OCI-M2 (cell line): Measurements from ENCODE around the gene MVK.
"Not testable (repeated sequence)": the region's sequence is repeated elsewhere in the genome, so short reads cannot be mapped to it uniquely, and the experiment has no call there.

ENCODE experiments used
- DNase-seq: peaks from one replicate; lab custom pipeline; 2025; ENCODE audit not compliant: unreplicated experiment; lab: John Stamatoyannopoulos, UW

The MVK gene

DNA sequence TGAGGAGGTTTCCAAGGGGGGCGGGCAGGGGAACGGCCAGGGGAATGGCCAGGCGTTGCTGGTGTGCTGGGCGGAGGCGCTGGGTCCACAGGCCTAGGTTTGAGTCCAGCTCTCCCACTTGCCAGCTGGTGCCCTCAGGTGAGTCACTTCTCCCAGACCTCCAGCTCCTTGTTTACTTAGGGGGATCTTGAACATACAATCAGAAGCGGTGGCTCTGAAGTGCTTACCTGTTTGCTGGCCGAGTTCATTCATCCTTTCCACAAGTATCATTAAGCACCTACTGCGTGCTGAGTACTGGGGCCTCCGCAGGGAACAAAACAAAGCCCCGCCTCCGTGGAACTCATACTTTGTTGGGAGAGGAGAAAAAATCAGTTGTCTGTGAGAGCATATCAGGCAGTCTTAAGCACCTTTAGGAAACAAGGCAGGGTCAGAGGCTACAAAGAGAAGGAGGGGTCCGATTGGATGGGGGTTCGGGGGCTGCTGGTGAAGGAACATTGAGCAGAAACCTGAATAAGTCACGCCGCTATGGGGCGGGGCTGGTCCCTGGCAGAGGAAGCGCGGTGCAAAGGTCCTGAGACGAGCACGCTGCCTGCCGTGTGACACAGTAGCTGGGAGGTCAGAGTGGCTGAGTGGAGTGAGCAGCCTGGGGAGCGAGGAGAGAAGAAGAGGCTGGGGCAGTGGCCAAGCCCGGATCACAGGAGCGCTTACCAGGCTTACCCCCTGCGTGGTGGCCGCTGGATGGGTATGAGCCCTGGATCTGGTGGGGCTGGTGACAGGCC, 15.1 kb downstream of the MVK start:
- no peak for DNase-seq

DNA sequence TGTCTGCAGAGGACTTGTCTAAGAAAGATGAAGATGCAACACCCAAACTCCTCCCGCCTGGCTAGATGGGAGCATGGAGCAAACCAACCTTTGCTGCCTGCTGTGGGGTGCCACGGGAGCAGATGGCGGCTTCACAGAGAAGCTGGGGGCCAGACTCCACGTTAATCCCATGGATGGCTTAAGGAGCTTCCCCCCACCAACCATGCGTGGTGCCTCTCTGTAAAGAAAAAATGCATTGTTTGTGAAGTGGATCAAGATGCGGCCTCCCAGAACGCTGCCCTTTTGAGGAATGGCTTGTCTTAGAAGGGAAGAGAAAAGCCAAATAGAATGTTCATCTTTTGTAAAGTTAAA, 15.6 kb downstream of the MVK start:
- DNase-seq = no peak

DNA sequence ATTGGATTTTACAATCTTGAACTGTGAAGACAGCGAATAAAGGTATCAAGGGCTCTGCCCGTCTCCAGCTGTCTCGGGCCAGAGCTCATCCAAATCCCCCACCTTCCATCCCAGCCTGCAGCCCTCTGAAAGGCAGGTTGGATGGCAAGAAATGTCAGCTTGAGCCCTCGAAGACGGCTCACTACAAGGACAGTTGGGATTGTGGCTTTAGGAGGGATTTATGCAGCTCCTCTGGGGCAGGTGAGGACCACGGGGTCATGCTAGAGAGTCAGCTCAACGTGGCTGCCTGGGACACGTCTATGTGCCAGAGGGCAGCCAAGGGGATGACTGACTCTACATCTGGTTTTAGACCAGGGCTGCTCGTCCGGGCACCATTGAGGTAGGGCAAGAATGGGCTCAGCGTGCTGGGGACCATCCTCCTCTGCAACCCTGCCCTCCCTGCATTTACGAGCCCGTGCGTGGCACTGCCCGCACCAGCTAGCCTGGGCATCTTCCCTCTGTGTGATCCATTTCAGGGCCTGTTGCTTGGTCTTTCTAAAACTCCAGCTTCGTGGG, 16.2 kb downstream of the MVK start:
- DNase-seq = no peak

- DNase-seq = no peak
Observed at GRCh38 chr12:109590566-109590965, 17.0 kb downstream of the MVK start.

DNA sequence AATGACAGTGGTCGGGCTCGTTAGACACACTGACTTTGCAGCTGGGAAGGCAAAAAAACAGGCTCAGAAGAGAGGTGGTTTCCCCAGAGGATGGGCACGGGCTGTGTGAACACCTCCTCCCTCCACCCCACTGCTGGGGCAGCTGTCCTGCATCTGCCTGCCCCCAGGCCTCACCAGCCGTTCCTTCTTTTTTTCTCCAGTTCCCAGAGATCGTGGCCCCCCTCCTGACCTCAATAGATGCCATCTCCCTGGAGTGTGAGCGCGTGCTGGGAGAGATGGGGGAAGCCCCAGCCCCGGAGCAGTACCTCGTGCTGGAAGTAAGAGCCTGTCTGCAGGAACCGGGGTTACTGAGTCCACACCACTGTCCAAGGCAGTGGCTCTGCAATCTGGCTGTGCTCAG, 17.4 kb downstream of the MVK start:
- DNase-seq = no peak

- DNase-seq = no peak
Observed at GRCh38 chr12:109592195-109592904, 18.8 kb downstream of the MVK start.

DNA sequence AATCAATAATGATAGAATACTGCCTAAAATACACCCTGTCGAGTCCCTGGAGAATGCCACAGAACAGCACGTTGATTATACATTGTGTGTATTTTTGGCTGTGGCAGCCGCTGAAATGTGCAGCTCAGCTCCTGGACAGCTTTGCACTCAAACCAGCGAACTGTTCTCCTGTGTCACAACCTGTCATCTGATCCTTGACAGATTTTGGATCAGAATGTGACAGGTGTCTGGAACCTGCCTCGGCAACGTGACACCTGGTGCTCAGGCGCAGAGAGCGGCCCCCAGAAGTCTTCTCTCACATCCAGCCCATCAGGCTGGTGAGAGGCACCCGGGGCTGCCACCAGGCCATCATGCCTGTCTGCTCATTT, 19.3 kb downstream of the MVK start:
- DNase-seq = no peak

DNA sequence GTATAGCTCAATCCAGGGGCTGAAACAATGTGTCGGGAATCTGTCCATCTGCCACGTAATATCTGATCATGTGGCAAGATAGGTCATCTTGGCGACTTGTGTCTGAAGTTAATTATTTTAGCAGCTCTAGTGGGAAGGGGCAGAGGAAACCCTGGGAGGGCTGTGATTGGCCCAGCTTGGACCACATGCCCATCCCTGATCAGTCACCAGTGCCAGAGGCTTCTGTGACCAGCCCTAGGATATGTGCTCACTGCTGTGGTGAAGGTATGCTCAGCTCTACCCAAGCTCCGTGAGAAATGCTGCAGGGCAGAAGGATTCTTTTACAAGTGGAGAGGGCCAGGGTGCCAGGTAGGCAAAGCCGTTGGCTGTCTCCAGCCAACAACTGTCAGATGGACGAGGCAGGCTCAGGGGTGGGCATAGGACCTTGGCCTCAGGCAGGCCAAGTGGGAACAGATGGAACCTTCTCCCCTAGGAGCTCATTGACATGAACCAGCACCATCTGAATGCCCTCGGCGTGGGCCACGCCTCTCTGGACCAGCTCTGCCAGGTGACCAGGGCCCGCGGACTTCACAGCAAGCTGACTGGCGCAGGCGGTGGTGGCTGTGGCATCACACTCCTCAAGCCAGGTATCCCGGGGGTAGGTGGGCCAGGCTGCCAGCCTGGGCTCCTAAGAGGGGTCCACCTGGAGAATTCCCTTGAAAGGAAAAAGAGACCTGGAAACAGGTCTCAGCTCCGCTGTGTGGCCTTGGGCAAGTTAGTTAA, 21.1 kb downstream of the MVK start:
- DNase-seq = no peak

DNA sequence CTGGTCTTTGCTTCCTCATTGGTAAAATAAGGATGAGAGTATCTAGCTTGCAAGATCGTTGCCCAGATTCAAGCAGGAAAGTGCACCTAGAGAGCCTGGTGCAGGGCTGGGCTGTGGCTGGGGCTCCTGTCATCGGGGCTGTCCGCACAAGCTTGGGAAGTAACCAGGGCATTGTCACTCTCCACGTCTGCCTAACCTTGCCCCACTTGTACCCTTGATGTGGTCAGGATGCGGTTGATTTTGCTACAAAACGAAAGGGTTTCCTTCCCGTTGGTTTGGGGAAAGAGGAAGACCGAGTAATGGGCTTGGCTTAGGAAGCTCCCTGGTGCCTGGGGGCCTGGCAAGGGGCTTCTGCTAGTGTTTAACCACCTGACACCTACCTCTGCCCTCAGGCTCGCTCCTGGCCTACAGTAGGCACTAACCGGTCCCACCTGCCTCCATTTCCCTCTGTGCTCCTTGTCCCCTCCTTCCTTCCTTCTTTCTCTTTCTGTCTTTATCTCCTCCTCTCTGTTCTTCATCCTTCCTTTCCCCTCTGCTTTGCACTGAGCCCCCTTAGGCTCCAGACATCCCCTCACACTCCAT, 21.8 kb downstream of the MVK start:
- DNase-seq = no peak

GRCh38 chr12:109596418-109597244, 23.0 kb downstream of the MVK start:
- no peak for DNase-seq

GRCh38 chr12:109597414-109597794, 23.8 kb downstream of the MVK start:
- no peak for DNase-seq

DNA sequence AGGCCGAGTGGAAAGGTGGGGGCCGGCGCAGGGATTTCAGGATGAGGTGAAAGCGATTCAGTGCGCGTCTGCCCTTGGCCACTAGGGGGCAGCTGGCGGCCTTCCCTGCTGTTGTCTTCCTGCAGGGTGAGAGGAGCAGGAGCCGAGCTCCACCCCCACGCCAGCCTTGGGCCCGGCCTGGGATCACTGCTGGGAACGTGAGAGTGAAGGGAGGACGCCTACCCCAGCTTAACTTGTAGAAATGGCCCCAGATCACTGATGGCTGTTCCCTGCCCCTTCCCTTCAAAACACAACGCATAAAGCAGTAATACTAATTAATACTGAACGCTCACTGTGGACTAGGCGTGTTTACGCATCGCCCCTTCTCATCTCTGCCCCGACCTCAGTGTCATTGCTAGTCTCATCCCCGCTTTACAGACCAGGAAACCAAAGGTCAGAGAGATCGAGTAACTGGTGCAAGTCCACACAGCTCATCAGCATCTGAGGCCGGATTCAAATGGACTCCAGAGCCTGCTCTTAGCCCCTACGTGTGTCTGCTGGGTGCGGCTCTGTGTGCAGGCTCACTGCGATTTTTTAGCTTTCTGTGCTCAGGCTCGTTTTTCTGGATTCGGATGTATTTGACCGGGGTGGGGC, 24.3 kb downstream of the MVK start:
- DNase-seq = no peak

DNA sequence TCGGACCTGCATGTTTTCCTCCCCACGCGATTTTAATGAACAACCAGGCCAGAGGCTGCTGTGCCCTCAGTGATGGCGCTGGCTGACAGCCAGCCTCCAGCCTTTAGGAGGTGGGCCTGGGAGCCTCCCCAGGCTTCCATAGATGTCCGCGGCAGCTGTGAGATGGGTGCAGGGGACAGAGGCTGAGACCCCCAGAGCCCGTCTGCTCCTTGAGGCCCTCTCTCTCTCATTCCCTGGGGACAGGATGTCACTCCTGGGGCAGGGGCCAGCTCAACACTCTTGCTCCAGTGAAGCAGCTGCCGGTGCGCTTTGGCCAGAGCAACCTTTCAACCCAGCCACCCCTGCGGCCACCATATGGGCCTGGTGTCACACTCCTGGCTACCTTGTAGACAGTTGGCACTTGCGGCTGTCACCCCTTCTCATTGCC, 24.8 kb downstream of the MVK start:
- DNase-seq = no peak

GRCh38 chr12:109599087-109599486, 25.5 kb downstream of the MVK start:
- no peak for DNase-seq

GRCh38 chr12:109600481-109600880, 26.9 kb downstream of the MVK start:
- no peak for DNase-seq

- DNase-seq = no peak
Observed at GRCh38 chr12:109600995-109601394, 27.4 kb downstream of the MVK start.

GRCh38 chr12:109601557-109601956, 28.0 kb downstream of the MVK start:
- no peak for DNase-seq

GRCh38 chr12:109602132-109602531, 28.5 kb downstream of the MVK start:
- DNase-seq = not testable (repeated sequence)

DNA sequence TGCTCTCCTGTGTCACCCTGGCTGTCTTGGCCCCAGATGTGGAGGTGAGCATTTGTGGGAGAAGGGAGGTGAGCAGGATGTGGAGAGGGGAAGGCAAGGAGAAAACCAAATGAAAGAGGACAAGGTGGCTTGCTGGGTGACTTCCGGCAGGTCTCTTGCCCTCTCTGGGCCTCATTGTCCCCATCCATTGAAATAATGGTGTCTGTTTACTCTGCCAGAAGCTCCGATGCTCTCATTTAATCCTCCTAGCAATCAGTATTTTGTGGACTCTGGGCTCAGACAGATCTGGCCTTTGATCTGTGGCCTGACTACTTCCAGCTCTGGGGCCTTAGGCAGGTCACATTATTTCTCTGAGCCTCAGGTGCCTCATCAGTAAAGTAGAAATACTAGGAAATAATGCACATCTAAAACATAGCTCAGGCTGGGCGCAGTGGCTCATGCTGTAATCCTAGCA, 30.6 kb downstream of the MVK start:
- DNase-seq = no peak

GRCh38 chr12:109605016-109605415, 31.4 kb downstream of the MVK start:
- no peak for DNase-seq
